BE2C (cell line): ENCODE data around the gene SNTG2. TPM values are rescaled to one million over a fixed set of nuclear protein-coding genes. Genes with fewer than 3 reads are reported as not detected.

ENCODE experiments used
- DNase-seq: peaks from one replicate; pipeline ENCODE4 v3.0.0-alpha.2; 2020
- H3K27me3 ChIP-seq: fragments of 250-450 bp; sonication (Bioruptor Pico); 2 replicates; pipeline ENCODE4 v1.5.1; 2020; ENCODE audit warnings: mild to moderate bottlenecking
- H3K36me3 ChIP-seq: fragments of 250-450 bp; sonication (Bioruptor Pico); 2 replicates; pipeline ENCODE4 v1.5.1; 2020; ENCODE audit warnings: mild to moderate bottlenecking
- H3K4me1 ChIP-seq: fragments of 250-450 bp; sonication (Bioruptor Pico); 2 replicates; pipeline ENCODE4 v1.5.1; 2020
- H3K4me3 ChIP-seq: 2 replicates; pipeline ENCODE4 v1.5.1; 2011; ENCODE audit warnings: low read depth, low read length
- H3K9me3 ChIP-seq: fragments of 250-450 bp; sonication (Bioruptor Pico); 2 replicates; pipeline ENCODE4 v1.5.1; 2020
- polyA plus RNA-seq: library from polyadenylated mRNA; unstranded; fragments of >200 nt; gene quantifications from one replicate; pipeline ENCODE4 v1.2.1, GENCODE V29; 2012; ENCODE audit warnings: low read depth, missing spikeins; ENCODE audit not compliant: insufficient read length, insufficient read depth
- TF ChIP-seq, protein P1 (sequence below): IDR thresholded peaks from 2 replicates; pipeline ENCODE4 v1.5.1; 2012; ENCODE audit warnings: mild to moderate bottlenecking, low read depth, low read length

The SNTG2 gene
- polyA plus RNA-seq = not detected

DNA sequence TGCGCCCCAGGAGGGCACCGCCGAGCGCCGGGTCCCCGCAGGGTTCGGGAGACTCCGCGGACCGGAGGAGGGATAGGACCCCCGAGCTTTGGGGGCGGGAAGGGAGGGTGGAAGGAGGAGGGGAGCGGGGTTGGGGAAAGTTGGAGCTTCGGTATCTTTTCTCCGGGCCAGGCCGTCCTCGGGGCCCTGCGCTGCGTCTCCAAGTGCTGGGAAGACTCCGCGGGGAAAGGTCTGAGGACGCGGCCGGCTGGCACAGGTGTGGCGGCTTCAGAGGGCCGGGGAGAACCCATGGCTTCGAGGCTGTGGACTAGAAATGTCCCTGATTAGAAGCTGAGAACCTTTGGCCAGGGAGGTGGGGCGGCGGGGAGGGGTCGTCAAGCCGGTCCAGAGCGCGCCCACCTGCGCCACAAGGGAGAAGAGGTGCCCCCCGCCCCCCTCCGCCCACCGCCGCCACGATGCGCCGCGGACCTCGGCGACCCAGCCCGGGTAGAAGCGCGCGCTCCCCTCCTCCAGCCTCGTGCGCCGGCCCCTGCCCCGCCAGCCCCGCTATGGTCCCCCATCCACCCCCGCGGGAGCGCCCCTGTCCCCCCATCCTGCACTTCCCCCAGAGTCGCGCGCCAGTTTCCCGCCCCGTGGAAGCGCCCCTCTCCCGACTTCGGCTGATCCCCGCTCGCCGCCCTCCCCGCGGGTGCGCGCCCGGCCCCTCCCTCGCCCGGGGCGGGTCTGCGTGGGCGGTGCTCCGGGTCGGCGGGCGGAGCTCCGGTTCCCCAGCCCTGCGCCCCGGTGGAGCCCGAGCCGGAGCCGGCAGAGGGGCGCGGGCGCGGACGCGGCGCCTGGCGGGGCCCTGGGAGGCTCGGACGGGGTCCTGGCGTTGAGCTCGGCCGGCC, at the start of gene SNTG2:
Gene SNTG2 (plus strand): TSS at position 770 of the 887 bp plus-strand sequence. CDS start 148 bp downstream, outside the sequence.
- Histone ChIP-seq H3K27me3 (peaks cover 38% of the 10 kb centered on the region), H3K36me3 (no peaks in the 10 kb centered on the region), H3K4me3 (no peak within 1 kb of the TSS), H3K9me3 (no peaks in the 10 kb centered on the region), H3K4me1 (no peaks in the 10 kb centered on the region)
- TF ChIP-seq, protein P1, sequence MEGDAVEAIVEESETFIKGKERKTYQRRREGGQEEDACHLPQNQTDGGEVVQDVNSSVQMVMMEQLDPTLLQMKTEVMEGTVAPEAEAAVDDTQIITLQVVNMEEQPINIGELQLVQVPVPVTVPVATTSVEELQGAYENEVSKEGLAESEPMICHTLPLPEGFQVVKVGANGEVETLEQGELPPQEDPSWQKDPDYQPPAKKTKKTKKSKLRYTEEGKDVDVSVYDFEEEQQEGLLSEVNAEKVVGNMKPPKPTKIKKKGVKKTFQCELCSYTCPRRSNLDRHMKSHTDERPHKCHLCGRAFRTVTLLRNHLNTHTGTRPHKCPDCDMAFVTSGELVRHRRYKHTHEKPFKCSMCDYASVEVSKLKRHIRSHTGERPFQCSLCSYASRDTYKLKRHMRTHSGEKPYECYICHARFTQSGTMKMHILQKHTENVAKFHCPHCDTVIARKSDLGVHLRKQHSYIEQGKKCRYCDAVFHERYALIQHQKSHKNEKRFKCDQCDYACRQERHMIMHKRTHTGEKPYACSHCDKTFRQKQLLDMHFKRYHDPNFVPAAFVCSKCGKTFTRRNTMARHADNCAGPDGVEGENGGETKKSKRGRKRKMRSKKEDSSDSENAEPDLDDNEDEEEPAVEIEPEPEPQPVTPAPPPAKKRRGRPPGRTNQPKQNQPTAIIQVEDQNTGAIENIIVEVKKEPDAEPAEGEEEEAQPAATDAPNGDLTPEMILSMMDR = no peak
- DNase-seq = peak; percentile 30

DNA sequence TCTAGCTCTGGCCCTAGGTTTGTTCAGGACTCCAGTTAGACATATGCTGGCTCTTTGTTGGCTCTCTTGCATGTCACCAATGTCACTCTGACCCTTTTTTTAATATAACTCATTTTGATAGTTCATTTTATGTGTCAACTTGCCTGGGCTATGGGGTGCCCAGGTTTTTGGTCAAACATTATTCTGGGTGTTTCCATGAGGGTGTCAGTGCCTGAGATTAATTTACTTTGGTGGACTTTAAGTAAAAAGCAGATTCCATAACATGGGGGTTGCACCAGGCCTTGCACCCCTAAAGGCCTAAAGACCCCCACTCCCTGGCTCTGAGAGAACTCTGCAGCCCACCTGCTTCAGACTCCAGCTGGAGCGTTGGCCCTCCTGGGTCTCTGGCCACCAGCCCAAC, 48.1 kb upstream of the SNTG2 start:
- TF ChIP-seq, protein P1 = no peak
- Histone ChIP-seq H3K36me3 (no peaks in the 10 kb centered on the region), H3K9me3 (no peaks in the 10 kb centered on the region), H3K4me3 (no peak overlapping the region), H3K4me1 (no peaks in the 10 kb centered on the region), H3K27me3 (no peaks in the 10 kb centered on the region)
- DNase-seq = no peak

DNA sequence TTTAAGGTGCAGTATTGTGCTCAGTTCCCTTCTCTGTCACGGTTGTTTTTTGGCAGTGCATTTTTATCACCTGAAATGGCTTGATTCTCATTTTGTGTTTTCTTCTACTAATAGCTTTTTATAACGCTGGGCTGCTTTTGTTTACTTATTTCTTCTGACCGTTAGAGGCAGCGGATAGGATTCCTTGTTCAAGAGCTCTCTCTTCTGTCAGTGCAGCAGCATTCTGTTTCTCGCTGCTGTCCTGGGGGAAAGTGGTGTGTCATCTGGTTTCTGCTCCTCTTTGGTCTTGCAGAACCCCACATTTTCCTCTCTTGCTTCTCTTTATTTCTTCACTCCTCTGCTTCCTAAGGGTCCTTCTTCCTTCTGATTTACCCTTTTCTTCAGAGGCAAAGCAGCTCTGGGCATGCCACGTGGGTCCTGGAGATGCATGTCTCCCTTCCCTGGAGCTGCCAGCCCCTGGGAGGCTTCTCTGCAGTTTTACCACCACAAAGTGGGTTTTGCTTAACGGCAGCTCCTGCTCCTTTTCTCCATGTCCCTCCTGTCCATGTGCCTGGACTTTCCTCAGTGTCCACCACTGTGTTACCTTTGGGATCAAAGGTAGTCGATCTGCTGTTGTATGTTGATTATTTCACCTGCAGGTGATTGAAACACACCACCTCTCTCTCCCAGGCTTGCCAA, 47.3 kb upstream of the SNTG2 start:
- TF ChIP-seq, protein P1 = no peak
- Histone ChIP-seq H3K27me3 (no peaks in the 10 kb centered on the region), H3K4me1 (no peaks in the 10 kb centered on the region), H3K9me3 (no peaks in the 10 kb centered on the region), H3K36me3 (no peaks in the 10 kb centered on the region), H3K4me3 (no peak overlapping the region)
- no peak for DNase-seq

DNA sequence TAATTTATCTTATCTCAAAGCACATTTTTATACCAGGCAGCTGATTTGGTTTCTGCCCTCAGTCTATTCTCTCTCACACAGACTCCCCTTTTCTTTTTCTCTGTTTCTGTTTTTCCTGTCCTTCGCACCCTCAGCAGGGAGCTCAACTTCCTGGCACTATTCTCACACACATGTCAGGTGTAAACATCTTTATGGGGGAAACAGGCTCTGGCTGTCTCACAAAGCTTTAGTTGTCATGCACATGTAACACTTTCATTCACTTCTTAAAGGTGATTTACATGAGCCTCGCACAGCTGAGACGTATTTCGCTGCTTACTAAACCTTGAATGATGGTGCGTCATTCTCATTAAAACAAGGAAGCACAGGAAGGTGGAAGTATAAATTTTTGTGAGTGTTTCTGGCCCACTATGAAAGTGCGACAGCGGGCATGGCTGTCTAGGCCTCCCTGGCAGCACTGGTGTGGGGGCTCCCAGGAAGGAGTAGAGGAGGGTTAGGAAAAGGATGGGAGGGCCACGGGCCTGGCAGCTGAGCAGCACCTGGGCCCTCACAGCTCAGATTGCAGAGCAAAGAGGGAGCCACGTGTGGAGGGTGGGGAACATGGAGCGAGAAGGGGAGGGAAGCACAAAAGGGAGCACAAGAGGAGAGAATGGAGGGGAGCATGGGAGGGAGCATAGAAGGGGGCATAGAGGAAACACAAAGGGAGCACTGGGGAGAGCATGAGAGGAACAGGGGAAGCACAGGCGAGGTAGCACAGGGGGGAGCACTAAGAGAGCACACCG, 46.2 kb upstream of the SNTG2 start:
- no peaks in the 10 kb centered on the region for H3K36me3 ChIP-seq
- no peaks in the 10 kb centered on the region for H3K9me3 ChIP-seq
- H3K4me3 ChIP-seq = no peak overlapping the region
- H3K4me1 ChIP-seq = no peaks in the 10 kb centered on the region
- TF ChIP-seq, protein P1 = no peak
- no peak for DNase-seq
- no peaks in the 10 kb centered on the region for H3K27me3 ChIP-seq

DNA sequence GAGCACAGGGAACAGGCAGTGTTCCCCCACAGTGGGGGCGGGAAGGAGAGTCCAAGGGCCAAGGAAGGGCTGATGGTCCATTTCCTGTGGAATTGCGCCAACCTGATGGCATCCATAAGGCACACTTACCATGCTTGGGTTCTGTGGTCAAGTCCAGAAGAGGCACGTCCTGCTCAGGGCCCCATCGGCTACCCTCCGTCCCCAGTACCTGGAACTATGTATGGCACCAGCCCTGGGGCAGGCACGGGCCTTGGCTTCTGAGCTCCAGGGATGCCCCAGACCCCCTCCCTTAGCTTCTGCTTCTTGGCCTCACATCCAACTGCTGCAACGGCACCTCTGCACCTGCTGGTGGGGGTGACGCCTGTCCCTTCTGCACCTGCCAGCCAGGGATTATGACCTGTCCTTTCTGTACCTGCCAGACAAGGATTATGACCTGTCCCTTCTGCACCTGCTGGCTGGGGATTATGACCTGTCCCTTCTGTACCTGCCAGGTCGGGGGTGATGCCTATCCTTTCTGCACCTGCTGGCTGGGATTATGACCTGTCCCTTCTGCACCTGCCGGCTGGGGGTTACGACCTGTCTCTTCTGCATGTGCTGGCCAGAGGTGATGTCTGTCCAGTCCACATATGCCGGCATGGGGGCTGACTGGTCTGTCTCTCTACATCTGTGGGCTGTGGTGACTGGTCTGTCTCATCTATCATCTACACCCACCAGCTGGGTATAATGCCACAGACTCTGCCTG, 45.4 kb upstream of the SNTG2 start:
- Histone ChIP-seq H3K27me3 (no peaks in the 10 kb centered on the region), H3K9me3 (no peaks in the 10 kb centered on the region), H3K4me1 (no peaks in the 10 kb centered on the region), H3K4me3 (no peak overlapping the region), H3K36me3 (no peaks in the 10 kb centered on the region)
- DNase-seq = no peak
- TF ChIP-seq, protein P1 = no peak
